ENCODE data around the gene UBE2H. TPM values are rescaled to one million over a fixed set of nuclear protein-coding genes. Genes with fewer than 3 reads are reported as not detected.

The UBE2H gene
- total RNA-seq, 2 donors from 2014 or later, result 72.6 to 81.8 TPM

DNA sequence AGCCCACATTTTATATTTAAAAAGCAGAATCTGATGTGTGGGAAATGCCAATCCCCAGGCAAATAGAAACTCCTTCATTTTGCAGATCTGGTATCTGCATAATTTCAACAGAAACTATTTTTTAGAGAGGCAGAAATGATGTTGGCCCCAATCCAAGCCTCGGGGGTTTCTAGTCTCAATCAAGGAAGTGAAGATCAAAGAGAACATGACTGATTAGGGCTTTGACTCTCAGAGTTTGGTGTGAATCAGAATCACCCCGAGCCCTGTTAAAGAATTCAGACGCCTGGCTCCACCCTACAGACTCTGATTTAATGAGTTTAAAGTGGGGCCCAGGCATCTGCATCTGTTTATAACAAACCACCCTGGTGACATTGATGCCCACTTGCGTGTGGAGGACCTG lies 36.7 kb upstream of the UBE2H start:
- Histone ChIP-seq H3K27me3 (no peaks in the 10 kb centered on the region), H3K4me3 (no peak overlapping the region), H3K4me1 (peaks cover 0 to 5% of the 10 kb centered on the region in 2 donors), H3K9me3 (no peaks in the 10 kb centered on the region), H3K36me3 (no peaks in the 10 kb centered on the region), H3K27ac (no peak overlapping the region)
- DNase-seq (ENCODE audit: low spot score), result no peak
- TF ChIP-seq, protein P1, sequence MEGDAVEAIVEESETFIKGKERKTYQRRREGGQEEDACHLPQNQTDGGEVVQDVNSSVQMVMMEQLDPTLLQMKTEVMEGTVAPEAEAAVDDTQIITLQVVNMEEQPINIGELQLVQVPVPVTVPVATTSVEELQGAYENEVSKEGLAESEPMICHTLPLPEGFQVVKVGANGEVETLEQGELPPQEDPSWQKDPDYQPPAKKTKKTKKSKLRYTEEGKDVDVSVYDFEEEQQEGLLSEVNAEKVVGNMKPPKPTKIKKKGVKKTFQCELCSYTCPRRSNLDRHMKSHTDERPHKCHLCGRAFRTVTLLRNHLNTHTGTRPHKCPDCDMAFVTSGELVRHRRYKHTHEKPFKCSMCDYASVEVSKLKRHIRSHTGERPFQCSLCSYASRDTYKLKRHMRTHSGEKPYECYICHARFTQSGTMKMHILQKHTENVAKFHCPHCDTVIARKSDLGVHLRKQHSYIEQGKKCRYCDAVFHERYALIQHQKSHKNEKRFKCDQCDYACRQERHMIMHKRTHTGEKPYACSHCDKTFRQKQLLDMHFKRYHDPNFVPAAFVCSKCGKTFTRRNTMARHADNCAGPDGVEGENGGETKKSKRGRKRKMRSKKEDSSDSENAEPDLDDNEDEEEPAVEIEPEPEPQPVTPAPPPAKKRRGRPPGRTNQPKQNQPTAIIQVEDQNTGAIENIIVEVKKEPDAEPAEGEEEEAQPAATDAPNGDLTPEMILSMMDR (IDR thresholded peaks at IDR 0.05), result no peak

DNA sequence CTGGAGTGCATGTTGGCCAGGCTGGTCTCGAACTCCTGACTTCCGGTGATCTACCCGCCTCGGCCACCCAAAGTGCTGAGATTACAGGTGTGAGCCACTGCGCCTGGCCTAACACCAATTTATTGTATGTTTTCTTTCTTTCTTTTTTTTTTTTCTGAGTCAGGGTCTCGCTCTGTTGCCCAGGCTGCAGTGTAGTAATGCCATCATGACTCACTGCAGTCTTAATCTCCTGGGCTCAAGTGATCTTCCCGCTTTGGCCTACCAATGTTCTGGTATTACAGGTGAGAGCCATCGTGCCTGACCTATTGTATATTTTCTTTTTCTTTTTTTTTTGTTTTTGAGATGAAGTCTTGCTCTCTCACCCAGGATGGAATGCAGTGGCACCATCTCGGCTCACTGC lies 33.8 kb upstream of the UBE2H start:
- no peak for DNase-seq (ENCODE audit: low spot score)
- TF ChIP-seq, protein P1 (IDR thresholded peaks at IDR 0.05), result no peak
- H3K27me3 ChIP-seq, result no peaks in the 10 kb centered on the region
- H3K9me3 ChIP-seq, result no peaks in the 10 kb centered on the region
- no peak overlapping the region for H3K27ac ChIP-seq
- H3K4me3 ChIP-seq, result no peak overlapping the region
- no peaks in the 10 kb centered on the region for H3K36me3 ChIP-seq
- H3K4me1 ChIP-seq, result peaks cover 0 to 5% of the 10 kb centered on the region in 2 donors

DNA sequence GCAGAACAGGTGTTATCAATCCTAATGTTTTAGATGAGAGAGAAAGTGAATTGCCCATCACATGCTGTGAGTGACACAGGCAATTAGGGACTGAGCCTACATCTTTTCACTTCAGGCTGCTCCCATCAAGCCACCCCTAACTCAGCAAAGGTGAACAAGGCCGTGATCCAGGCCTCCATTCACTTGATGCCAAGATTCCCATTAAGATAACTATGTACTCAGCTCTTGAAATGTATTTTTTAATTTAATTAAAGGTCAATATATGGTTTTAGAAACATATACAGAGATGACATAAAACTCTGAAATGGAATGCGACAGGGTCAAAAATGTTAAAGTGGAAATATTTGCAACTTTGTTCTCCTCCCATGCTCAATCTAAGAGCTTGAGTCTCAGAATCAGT lies 27.9 kb upstream of the UBE2H start:
- Histone ChIP-seq H3K27me3 (no peaks in the 10 kb centered on the region), H3K4me1 (no peaks in the 10 kb centered on the region), H3K27ac (no peak overlapping the region), H3K36me3 (no peaks in the 10 kb centered on the region), H3K9me3 (no peaks in the 10 kb centered on the region), H3K4me3 (no peak overlapping the region)
- DNase-seq (ENCODE audit: low spot score), result no peak
- TF ChIP-seq, protein P1 (IDR thresholded peaks at IDR 0.05), result no peak

DNA sequence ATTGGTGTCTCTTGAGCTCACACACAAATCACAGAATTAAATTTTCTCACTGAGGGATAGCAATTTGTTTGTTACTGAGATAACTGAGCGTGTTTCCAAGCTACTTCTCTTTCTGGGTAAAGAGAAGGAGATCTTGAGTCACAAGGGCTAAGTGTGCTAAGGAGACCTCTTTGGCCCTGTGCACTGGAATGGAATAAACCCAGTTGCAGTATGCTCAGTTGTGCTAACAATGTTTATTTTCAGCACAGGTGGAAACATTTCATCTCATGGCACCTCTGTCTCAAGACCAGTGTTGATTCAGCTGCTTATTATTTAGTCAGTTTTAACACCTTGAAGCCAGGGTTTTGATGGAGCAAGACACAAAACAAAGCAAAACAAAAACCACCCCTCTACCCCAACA lies 22.5 kb upstream of the UBE2H start:
- no peaks in the 10 kb centered on the region for H3K36me3 ChIP-seq
- no peaks in the 10 kb centered on the region for H3K27me3 ChIP-seq
- H3K4me1 ChIP-seq, result peaks cover 0 to 5% of the 10 kb centered on the region in 2 donors
- TF ChIP-seq, protein P1 (IDR thresholded peaks at IDR 0.05), result no peak
- H3K4me3 ChIP-seq, result no peak overlapping the region
- no peaks in the 10 kb centered on the region for H3K9me3 ChIP-seq
- DNase-seq (ENCODE audit: low spot score), result no peak
- no peak overlapping the region for H3K27ac ChIP-seq

DNA sequence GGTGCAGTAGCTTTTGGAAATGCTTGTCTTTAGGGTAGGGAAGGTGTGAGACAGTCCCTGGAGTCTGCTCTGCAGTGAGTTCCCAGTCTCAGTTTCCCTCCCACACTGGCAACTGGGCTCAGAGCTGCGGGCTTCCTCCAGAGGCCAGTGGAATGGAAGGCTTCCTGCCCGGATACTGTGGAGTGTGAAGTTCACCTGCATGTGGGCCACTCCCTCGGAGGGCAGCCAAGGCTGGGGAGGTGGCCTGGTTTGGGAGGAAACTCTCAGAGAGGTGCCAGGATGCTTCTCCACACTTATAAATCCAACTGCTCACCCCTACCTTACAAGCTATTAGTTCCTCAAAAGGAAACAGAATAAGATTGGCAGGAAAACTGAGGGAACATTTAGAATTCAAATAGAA lies 18.1 kb upstream of the UBE2H start:
- Histone ChIP-seq H3K4me3 (no peak overlapping the region), H3K4me1 (peaks cover 0 to 5% of the 10 kb centered on the region in 2 donors), H3K9me3 (no peaks in the 10 kb centered on the region), H3K27me3 (no peaks in the 10 kb centered on the region), H3K36me3 (no peaks in the 10 kb centered on the region), H3K27ac (peak overlapping the region in 1 of 2 donors; percentile 44)
- TF ChIP-seq, protein P1 (IDR thresholded peaks at IDR 0.05), result no peak
- DNase-seq (ENCODE audit: low spot score), result no peak

DNA sequence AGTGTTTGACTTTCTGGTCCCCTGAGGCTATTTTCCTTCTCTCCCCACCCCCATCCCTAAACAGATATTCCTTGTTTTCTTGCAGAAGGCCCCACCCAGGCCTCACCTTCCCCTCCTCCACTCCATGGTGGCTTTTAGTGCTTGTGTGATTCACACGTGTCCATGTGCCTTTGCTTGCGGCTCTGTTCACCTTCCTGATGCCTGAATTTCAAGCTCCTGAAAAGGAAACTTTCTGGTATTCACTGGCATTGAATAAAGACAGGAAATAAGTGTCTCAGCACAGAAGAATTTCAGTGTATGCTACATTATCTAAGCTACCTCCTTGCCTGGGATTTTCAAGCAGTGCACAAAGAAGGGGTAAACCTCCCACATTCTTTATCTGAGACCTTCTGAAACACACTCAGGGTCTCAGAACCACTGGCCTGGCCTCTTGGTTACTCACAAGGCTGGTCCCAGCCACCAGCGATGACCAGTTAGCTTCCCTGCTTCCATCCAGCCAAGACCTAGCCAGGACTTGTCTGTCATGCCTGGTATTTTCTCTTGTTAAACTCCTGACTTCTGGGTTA lies 17.2 kb upstream of the UBE2H start:
- no peak overlapping the region for H3K4me3 ChIP-seq

More for the DNA sequence above, 17.2 kb upstream of the UBE2H start:
- H3K27me3 ChIP-seq, result no peaks in the 10 kb centered on the region
- H3K4me1 ChIP-seq, result peaks cover 0 to 5% of the 10 kb centered on the region in 2 donors
- H3K27ac ChIP-seq, result peak overlapping the region; percentile 44 to 55
- H3K9me3 ChIP-seq, result no peaks in the 10 kb centered on the region
- no peak for DNase-seq (ENCODE audit: low spot score)
- TF ChIP-seq, protein P1 (IDR thresholded peaks at IDR 0.05), result no peak
- no peaks in the 10 kb centered on the region for H3K36me3 ChIP-seq

Measured in right atrium auricular region (tissue), 2 donors.